G401 (cell line): ENCODE data around the gene ADTRP. TPM values are rescaled to one million over a fixed set of nuclear protein-coding genes. Genes with fewer than 3 reads are reported as not detected.

Experiments
- DNase-seq: peaks from one replicate; pipeline ENCODE4 v3.0.0-alpha.2; 2015; ENCODE audit warnings: low spot score
- in situ Hi-C: cut with HindIII; loops from 2 replicates; pipeline ENCODE4 v1.10.0; 2016; ENCODE audit warnings: low sequenced_read_pairs, mixed read lengths
- total RNA-seq: library from RNA; depleted of rRNA; stranded (reverse); fragments of >200 nt; shearing (Covaris generic); gene quantifications from 2 replicates; pipeline ENCODE4 v1.2.3, GENCODE V29; 2014

Gene ADTRP
- total RNA-seq, 1 experiment from 2014 or later: 16.8 TPM

GRCh38 chr6:11780097-11780428 is 1.5 kb upstream of the ADTRP start:
- DNase-seq: no peak
- in situ Hi-C loops: no loop called here

DNA sequence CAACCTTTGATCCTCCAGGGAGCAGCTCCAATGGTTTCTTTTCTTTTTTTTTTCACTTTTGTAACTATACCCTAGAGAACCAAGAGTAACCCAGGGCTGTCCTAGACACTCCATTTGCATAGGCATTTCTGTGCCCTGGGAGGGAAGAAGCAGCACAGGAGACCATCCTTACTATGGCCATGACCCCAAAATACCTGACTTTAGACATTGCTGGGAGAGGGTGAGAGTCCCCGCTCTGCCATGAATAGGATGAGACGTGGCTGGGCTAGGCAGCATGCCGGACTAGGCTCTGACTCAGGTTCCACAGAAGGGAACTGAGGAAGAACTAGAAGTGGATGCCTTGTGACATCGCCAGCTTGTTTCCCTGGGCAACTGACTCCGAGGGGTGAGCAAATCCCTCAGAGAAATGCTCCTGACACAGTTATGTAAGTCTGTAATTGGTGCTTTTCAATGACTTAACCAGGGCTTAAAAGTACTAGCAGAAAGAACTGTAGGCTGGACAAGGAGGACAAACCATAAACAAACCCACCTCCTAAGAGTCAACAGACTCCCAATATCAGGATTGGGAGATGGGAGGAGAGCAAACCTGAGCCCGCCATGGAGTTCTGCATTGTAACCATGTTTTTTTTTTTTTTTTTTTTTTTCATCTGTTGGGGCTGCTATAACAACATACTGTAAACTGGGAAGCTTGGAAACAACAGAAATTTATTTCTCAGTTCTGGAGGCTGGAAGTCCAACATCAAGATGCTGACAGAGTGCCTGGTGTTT is 910 bp upstream of the ADTRP start:
- no peak for DNase-seq
- in situ Hi-C loops: no loop called here

DNA sequence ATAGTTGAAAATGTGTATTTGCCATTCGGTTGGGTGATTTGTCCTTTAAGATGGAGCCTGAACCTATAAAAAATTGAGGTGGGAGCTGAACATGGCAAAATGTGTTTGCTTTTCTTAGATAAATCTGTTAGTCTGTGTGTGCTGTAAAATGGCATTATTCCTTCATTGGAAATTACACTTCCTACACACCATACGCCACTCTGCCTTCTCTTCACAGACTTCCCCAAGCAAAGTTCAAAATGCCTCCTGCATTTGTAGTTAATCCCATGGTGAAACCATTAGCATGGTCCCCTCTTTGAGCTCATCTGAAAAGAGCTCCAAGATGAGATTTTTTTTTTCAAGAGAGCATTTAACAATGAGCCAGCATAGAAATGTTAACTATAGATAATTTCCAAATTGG is 567 bp downstream of the ADTRP start:
- in situ Hi-C loops: no loop called here

GRCh38 chr6:11775791-11776409 is 2.7 kb downstream of the ADTRP start:
- in situ Hi-C loops: no loop called here
- no peak for DNase-seq

More for the DNA sequence above, 567 bp downstream of the ADTRP start:
- no peak for DNase-seq

DNA sequence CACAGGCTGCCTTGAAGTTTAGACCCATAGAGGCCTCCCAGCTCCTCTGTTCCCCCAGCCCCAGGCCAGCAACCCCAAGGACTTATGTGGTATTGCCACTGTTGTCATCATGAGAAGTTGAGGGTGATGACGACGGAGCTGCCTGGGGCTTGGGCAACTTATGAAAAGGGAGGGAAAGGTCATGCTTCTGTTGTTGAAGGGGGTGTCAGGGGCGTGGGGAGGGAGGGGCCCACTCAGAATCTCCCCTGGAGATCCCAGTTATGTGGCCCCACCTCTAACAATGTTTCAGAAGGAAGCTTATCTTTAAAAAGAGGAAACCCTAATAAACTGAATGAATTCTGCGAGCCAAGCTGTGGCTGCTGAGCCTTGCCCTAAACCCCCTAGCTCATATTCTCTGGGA is 4.2 kb downstream of the ADTRP start:
- DNase-seq: no peak
- in situ Hi-C loops: no loop called here

DNA sequence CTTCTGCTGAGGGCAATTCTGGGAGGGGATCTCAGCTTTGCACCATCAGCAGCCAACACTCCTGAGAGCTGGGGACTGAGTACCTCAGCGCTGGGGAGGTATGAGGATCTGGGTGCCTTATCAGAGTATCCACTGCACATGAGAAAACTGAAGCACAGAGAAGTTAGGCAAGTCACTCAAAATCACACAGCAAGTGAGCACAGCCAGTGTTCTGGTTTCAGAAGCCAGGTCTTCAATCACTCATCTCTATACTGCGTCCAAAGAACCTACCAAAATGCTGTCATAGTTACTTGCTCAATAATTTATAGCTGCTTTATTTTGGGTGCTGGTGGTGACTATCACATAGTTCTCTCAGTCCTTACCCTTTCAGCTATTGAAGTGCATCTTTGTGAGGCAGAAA is 5.0 kb downstream of the ADTRP start:
- in situ Hi-C loops: no loop called here
- no peak for DNase-seq

GRCh38 chr6:11773013-11773412 is 5.6 kb downstream of the ADTRP start:
- no peak for DNase-seq
- in situ Hi-C loops: no loop called here

- DNase-seq: peak; percentile 36
- in situ Hi-C loops: no loop called here
These were observed 6.3 kb downstream of the ADTRP start for GRCh38 chr6:11772109-11772825.

DNA sequence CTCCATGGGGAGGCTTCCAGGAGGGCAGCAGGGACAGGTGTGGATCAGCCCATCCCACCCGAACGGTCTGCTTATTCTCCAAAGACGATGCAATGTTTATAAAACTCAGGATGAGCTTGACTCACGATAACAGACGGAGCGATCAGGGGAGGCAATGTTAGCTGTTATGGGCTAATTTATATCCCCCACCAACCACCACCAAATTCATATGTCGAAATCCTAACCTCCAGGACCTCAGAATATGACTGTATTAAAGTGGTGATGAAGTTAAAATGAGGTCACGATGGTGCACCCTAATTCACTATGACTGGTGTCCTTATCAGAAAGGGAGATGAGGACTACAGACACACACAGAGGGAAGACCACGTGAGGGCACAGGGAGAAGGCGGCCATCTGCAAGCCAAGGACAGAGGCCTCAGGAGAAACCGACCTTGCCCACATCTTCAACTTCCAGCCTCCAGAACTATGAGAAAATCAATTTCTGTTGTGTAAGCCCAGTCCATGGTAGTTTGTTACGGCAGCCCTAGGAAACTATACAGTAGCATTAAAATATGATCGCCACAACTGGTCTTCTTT is 7.0 kb downstream of the ADTRP start:
- no peak for DNase-seq
- in situ Hi-C loops: no loop called here

- peak; percentile 63 for DNase-seq
- in situ Hi-C loops: no loop called here
These were observed 7.8 kb downstream of the ADTRP start for GRCh38 chr6:11770546-11771466.

GRCh38 chr6:11769811-11770545 is 8.6 kb downstream of the ADTRP start:
- in situ Hi-C loops: no loop called here
- DNase-seq: peak; percentile 30

- in situ Hi-C loops: no loop called here
- no peak for DNase-seq
These were observed 9.4 kb downstream of the ADTRP start for GRCh38 chr6:11769244-11769643.

- DNase-seq: no peak
- in situ Hi-C loops: no loop called here
These were observed 10.4 kb downstream of the ADTRP start for GRCh38 chr6:11767978-11768756.

DNA sequence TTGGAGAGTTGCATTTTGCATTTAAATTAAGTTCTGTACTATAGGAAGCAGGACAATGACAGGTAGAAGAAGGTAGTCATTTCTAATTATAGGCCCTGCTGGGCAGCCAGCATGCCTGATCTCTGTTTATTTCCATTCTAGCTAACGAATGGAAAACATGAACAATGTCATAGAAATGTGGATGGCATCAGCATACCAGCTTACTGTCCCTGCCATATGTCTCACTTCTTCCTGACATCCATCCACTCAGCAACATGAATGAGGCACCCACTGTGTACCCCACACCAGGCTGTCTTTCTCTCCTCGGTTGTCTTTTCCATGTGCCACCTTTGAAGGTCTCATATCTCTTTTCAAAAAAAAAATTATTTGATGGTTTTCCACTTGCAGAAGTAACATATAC is 11.1 kb downstream of the ADTRP start:
- in situ Hi-C loops: no loop called here
- no peak for DNase-seq

DNA sequence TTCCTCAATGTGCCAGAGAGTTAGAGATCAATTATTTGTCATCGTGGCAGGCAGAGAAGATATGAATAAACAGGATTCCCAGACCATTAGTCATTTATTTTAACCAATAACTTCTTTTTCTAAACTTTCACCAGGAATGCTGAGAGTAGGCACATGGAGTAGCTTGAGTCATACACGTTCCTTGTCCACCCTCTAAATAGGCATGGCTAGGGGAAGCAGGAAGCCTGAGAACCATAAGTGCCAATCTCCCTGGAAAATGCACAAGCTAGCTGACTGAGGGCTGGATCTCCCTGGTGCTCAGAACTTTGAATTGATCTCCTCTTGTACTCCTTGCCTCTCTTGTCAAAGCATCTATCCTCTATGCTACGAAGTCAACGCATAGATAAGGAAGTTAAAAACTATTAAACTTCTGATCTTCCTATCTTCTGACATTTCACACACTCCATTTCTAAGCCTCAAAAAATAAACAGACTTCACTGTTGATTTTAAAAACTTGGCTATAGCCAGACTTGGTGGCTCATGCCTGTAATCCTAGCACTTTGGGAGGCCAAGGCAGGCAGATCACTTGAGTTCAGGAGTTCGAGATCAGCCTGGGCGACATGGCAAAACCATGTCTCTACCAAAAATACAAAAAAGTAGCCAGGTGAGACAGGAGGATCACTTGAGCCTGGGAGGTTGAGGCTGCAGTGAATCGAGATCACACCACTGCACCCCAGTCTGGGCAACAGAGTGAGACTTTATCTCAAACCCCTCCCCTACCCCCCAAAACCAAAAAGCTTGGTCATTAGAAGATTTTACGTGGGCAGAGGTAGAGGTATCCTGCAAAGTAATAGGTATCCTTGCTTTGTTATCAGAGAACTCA is 11.8 kb downstream of the ADTRP start:
- in situ Hi-C loops: no loop called here
- DNase-seq: no peak

- no peak for DNase-seq
- in situ Hi-C loops: no loop called here
These were observed 12.6 kb downstream of the ADTRP start for GRCh38 chr6:11766043-11766442.

- DNase-seq: no peak
- in situ Hi-C loops: no loop called here
These were observed 14.4 kb downstream of the ADTRP start for GRCh38 chr6:11764250-11764604.
